ENCODE data around the gene FKRP.

DNA sequence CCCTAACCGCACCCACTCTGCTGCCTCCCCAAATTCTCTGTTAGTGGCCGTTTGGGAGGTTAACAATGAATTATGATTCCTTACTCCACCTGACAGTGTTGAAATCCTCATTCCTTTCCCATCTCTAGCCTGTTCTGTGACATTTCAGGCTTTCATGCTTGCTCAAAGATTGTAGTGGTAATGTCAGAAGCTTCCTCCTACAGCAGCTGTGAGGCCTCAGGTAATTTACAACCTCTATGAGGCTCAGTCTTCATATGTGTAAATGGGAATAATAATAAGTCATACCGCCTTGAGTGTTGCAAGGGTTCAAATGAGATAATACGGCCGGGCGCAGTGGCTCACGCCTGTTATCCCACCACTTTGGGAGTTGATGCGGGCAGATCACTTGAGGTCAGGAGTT is 43.5 kb downstream of the FKRP start:
- TF ChIP-seq, protein P1, sequence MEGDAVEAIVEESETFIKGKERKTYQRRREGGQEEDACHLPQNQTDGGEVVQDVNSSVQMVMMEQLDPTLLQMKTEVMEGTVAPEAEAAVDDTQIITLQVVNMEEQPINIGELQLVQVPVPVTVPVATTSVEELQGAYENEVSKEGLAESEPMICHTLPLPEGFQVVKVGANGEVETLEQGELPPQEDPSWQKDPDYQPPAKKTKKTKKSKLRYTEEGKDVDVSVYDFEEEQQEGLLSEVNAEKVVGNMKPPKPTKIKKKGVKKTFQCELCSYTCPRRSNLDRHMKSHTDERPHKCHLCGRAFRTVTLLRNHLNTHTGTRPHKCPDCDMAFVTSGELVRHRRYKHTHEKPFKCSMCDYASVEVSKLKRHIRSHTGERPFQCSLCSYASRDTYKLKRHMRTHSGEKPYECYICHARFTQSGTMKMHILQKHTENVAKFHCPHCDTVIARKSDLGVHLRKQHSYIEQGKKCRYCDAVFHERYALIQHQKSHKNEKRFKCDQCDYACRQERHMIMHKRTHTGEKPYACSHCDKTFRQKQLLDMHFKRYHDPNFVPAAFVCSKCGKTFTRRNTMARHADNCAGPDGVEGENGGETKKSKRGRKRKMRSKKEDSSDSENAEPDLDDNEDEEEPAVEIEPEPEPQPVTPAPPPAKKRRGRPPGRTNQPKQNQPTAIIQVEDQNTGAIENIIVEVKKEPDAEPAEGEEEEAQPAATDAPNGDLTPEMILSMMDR (IDR thresholded peaks at IDR 0.05; ENCODE audit: low read depth, low read length, poor library complexity, severe bottlenecking), result no peak
- TF ChIP-seq EZH2phosphoT487 (IDR thresholded peaks at IDR 0.05; ENCODE audit: borderline replicate concordance, low read length), result no peak
